ENCODE measurements around the gene NUP93.

Gene NUP93

GRCh38 chr16:56894331-56894917 lies 164.5 kb downstream of the NUP93 start:
- DNase-seq (ENCODE audit: low read depth in 2 of 2), result no peak

- DNase-seq (ENCODE audit: low read depth in 2 of 2), result no peak
Measured at GRCh38 chr16:56895813-56896212, 165.9 kb downstream of the NUP93 start.

GRCh38 chr16:56896244-56896643 lies 166.3 kb downstream of the NUP93 start:
- DNase-seq (ENCODE audit: low read depth in 2 of 2), result no peak

- DNase-seq (ENCODE audit: low read depth in 2 of 2), result no peak
Measured at GRCh38 chr16:56897026-56897799, 167.3 kb downstream of the NUP93 start.

GRCh38 chr16:56898847-56899246 lies 168.9 kb downstream of the NUP93 start:
- DNase-seq (ENCODE audit: low read depth in 2 of 2), result no peak
